H1 (cell line): ENCODE results near the gene POU2F2. TPM values are rescaled to one million over a fixed set of nuclear protein-coding genes. Genes with fewer than 3 reads are reported as not detected.

Experiments
- EZH2 ChIP-seq: fragments of 200-600 bp; sonication (generic); IDR thresholded peaks from 2 replicates; pipeline ENCODE4 v1.7.1; 2012; ENCODE audit warnings: low read depth, mild to moderate bottlenecking, moderate library complexity, low read length, inconsistent platforms; ENCODE audit not compliant: severe bottlenecking
- JUND ChIP-seq: IDR thresholded peaks from 2 replicates; pipeline ENCODE4 v1.6.1; 2011; ENCODE audit warnings: mild to moderate bottlenecking, improper control_type of control experiment, low read length
- KDM5A ChIP-seq: fragments of 200-600 bp; IDR thresholded peaks from 2 replicates; pipeline ENCODE4 v1.7.1; 2012; ENCODE audit warnings: mild to moderate bottlenecking, low read length, inconsistent platforms, mixed read lengths
- POLR2A ChIP-seq, 2 experiments: IDR thresholded peaks; 1 replicate in 1 of 2; 2 replicates in 1 of 2; pipeline ENCODE4 v1.6.1; 2011; ENCODE audit warnings: low read depth in 2 of 2, low read length in 2 of 2, mild to moderate bottlenecking in 2 of 2; ENCODE audit errors: control extremely low read depth in 1 of 2
- SIRT6 ChIP-seq: IDR thresholded peaks from one replicate; pipeline ENCODE4 v1.7.1; 2012; ENCODE audit warnings: low read length, inconsistent platforms
- TCF12 ChIP-seq: IDR thresholded peaks from 2 replicates; pipeline ENCODE4 v1.6.1; 2011; ENCODE audit warnings: low read depth, mild to moderate bottlenecking, low read length
- ZNF274 ChIP-seq: IDR thresholded peaks from 2 replicates; pipeline ENCODE4 v1.7.0; 2012; ENCODE audit warnings: low read length, borderline replicate concordance; ENCODE audit errors: extremely low read depth
- polyA plus RNA-seq, 7 experiments: library from polyadenylated mRNA; depleted of rRNA in 3 of 7; stranded (reverse) in 5 of 7; unstranded in 2 of 7; fragments of >200 nt in 5 of 7; fragments of 200-250 nt in 2 of 7; gene quantifications; 1 replicate in 5 of 7; 2 replicates in 1 of 7; 4 replicates in 1 of 7; pipeline versions ENCODE4 v1.2.1 to v1.2.3, GENCODE V29; 2011 to 2013; ENCODE audit warnings: missing spikeins in 2 of 7, mixed read lengths in 2 of 7
- total RNA-seq: library from RNA; stranded (reverse); fragmentation: NEBNext Ultra II Directional; extraction: Animal tissue kit (Norgen Biotek cat#: 25700); gene quantifications from 2 replicates; pipeline ENCODE4 v1.2.1, GENCODE V29; 2021

POU2F2 gene
- total and polyA plus RNA-seq, 2 of the 8 experiments (the other 6 are each of a cell fraction or from before 2014, with no cell fraction given): 5.0 to 6.1 TPM

DNA sequence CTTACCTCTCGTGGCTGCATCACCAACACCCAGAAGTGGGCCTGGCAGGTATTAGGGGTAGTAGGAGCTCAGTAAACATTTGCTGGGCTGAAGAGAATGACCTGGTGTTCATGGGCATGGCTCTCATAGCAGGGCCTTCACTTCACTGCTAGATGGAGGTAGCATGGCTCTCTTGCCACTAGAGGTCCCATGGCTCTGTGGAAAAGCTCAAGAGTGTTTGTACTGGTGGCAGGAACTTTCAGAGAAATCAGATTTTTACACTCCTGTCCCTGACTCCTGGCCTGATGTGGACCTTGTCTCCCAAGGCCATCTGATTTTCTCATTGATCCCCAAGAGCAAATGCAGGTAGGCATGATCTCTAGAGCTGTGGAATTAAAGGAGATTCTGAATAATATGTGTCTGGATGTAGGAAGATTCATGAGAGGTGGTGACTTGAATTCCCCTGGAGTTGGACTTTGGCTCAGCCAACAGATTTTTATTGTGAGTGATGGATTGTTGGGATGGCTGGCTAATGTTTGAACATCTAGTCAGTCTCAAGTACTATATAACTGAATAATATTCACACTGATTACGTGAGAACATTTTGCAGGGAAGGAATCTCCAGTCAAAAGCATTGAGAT, 50.6 kb downstream of the POU2F2 start (continued):
- TF ChIP-seq SIRT6: no peak
- no peak for TF ChIP-seq JUND
- no peak for TF ChIP-seq EZH2
- no peak for TF ChIP-seq TCF12
- TF ChIP-seq ZNF274: no peak
- TF ChIP-seq POLR2A (IDR thresholded peaks at IDR 0.05; ENCODE audit: control extremely low read depth in 1 of 2, low read depth in 2 of 2, low read length in 2 of 2): 0 out of 3 replicates have a peak, but pooled peaks of 1 of the 2 experiments have one; percentile 21
- no peak for TF ChIP-seq KDM5A
